HepG2 (cell line): ENCODE measurements around the gene NRBP1. TPM values are rescaled to one million over a fixed set of nuclear protein-coding genes. Genes with fewer than 3 reads are reported as not detected.
A peak's percentile ranks its signal among the peaks of the same experiment; 100 is the strongest.

Source experiments
- HOXA9 ChIP-seq: sonication (generic); formaldehyde crosslinking; IDR thresholded peaks from 2 replicates; pipeline ENCODE4 v1.8.1; 2022; ENCODE audit warnings: missing genetic modification reagents, mild to moderate bottlenecking, moderate library complexity, borderline replicate concordance
- MBNL3 ChIP-seq: fragments of 250-450 bp; sonication (Bioruptor Pico); conservative IDR thresholded peaks from 2 replicates; pipeline ENCODE4 v1.8.0; 2022; ENCODE audit warnings: mild to moderate bottlenecking, inconsistent platforms
- MEIS1 ChIP-seq: sonication (generic); formaldehyde crosslinking; IDR thresholded peaks from 2 replicates; pipeline ENCODE4 v1.9.0; 2021; ENCODE audit warnings: mild to moderate bottlenecking, missing genetic modification reagents, moderate library complexity, borderline replicate concordance
- NCOA2 ChIP-seq: sonication (generic); formaldehyde crosslinking; IDR thresholded peaks from 2 replicates; pipeline ENCODE4 v1.8.0; 2022; ENCODE audit warnings: inconsistent platforms
- SALL1 ChIP-seq: sonication (generic); formaldehyde crosslinking; IDR thresholded peaks from 2 replicates; pipeline ENCODE4 v1.8.0; 2022; ENCODE audit warnings: mild to moderate bottlenecking, missing genetic modification reagents
- TFDP2 ChIP-seq: sonication (generic); formaldehyde crosslinking; IDR thresholded peaks from 2 replicates; pipeline ENCODE4 v1.4.0; 2020; ENCODE audit warnings: missing genetic modification reagents
- ZFP36 ChIP-seq: fragments of 150-350 bp; IDR thresholded peaks from 2 replicates; pipeline ENCODE4 v1.6.1; 2018; ENCODE audit warnings: borderline replicate concordance, low read length, low read depth; ENCODE audit not compliant: partially characterized antibody
- ZNF143 ChIP-seq: sonication (generic); formaldehyde crosslinking; IDR thresholded peaks from 2 replicates; pipeline ENCODE4 v1.4.0; 2020; ENCODE audit warnings: missing genetic modification reagents
- ZNF280D ChIP-seq: sonication (generic); formaldehyde crosslinking; IDR thresholded peaks from 2 replicates; pipeline ENCODE4 v1.5.1; 2020; ENCODE audit warnings: mild to moderate bottlenecking, missing genetic modification reagents
- ZNF326 ChIP-seq: sonication (generic); formaldehyde crosslinking; IDR thresholded peaks from 2 replicates; pipeline ENCODE4 v1.4.0; 2020; ENCODE audit warnings: missing genetic modification reagents, borderline replicate concordance
- ZNF407 ChIP-seq: sonication (generic); formaldehyde crosslinking; IDR thresholded peaks from one replicate; pipeline ENCODE4 v1.5.1; 2020; ENCODE audit warnings: mild to moderate bottlenecking, missing genetic modification reagents; ENCODE audit errors: not compliant biosample characterization
- ZNF782 ChIP-seq: sonication (generic); formaldehyde crosslinking; IDR thresholded peaks from 2 replicates; pipeline ENCODE4 v1.4.0; 2020; ENCODE audit warnings: missing genetic modification reagents, mild to moderate bottlenecking, borderline replicate concordance
- ZNF792 ChIP-seq: IDR thresholded peaks from 2 replicates; pipeline ENCODE4 v1.6.1; 2016
- ZSCAN25 ChIP-seq: sonication (generic); formaldehyde crosslinking; IDR thresholded peaks from 2 replicates; pipeline ENCODE4 v1.8.0; 2022; ENCODE audit warnings: mild to moderate bottlenecking, missing genetic modification reagents
- polyA plus RNA-seq, 8 experiments: library from polyadenylated mRNA; depleted of rRNA in 3 of 8; stranded (reverse) in 7 of 8; unstranded in 1 of 8; fragments of >200 nt; fragmentation: Illumina TruSeq in 4 of 8; extraction: Trizol in 4 of 8; gene quantifications; 2 replicates each; pipeline versions ENCODE4 v1.2.1 to v1.2.3, GENCODE V29; 2011 to 2016; ENCODE audit warnings: low read depth in 4 of 8, missing spikeins in 1 of 8, mixed read lengths in 1 of 8; ENCODE audit not compliant: insufficient read depth in 1 of 8
- total RNA-seq, 5 experiments: library from RNA; depleted of rRNA; stranded (reverse); fragments of >200 nt; fragmentation: Illumina TruSeq; extraction: Trizol; gene quantifications; 2 replicates each; pipeline ENCODE4 v1.2.3, GENCODE V29; 2016; ENCODE audit warnings: low read depth in 1 of 5

Gene NRBP1
- total and polyA plus RNA-seq, 2 of the 13 experiments (the other 11 are each of a cell fraction or from before 2014, with no cell fraction given) = 165 to 240 TPM

GRCh38 chr2:27489498-27490397, 61.3 kb downstream of the NRBP1 start, which contains the start of gene IFT172 (continued):
- TF ChIP-seq ZNF326 = no peak
- TF ChIP-seq ZNF782 = 0 out of 2 replicates have a peak, but pooled peaks have one; percentile 90
- TF ChIP-seq TFDP2 (CRISPR knock-in tag) = peak; percentile 57
- no peak for TF ChIP-seq ZNF407 (CRISPR knock-in tag)
- no peak for TF ChIP-seq MEIS1 (CRISPR knock-in tag)
- TF ChIP-seq ZNF792 (CRISPR knock-in tag) = peak; percentile 79
- TF ChIP-seq ZNF280D (CRISPR knock-in tag) = peak; percentile 81
- no peak for TF ChIP-seq ZFP36
- peak; percentile 44; the same call in 1 of the 2 replicates for TF ChIP-seq ZSCAN25 (CRISPR knock-in tag)
- TF ChIP-seq NCOA2 (CRISPR knock-in tag) = peak; percentile 28; the same call in 1 of the 2 replicates
- TF ChIP-seq HOXA9 (CRISPR knock-in tag) = no peak
- TF ChIP-seq MBNL3 (CRISPR knock-in tag) = no peak
- TF ChIP-seq SALL1 (CRISPR knock-in tag) = peak; percentile 86
- peak; percentile 28; the same call in 1 of the 2 replicates for TF ChIP-seq ZNF143 (CRISPR knock-in tag)
